Measurements from ENCODE around the gene CUEDC2. TPM values are rescaled to one million over a fixed set of nuclear protein-coding genes. Genes with fewer than 3 reads are reported as not detected.

Gene CUEDC2
- total RNA-seq, 4 donors from 2014 or later: 26.2 to 51.6 (median 35.6) TPM

DNA sequence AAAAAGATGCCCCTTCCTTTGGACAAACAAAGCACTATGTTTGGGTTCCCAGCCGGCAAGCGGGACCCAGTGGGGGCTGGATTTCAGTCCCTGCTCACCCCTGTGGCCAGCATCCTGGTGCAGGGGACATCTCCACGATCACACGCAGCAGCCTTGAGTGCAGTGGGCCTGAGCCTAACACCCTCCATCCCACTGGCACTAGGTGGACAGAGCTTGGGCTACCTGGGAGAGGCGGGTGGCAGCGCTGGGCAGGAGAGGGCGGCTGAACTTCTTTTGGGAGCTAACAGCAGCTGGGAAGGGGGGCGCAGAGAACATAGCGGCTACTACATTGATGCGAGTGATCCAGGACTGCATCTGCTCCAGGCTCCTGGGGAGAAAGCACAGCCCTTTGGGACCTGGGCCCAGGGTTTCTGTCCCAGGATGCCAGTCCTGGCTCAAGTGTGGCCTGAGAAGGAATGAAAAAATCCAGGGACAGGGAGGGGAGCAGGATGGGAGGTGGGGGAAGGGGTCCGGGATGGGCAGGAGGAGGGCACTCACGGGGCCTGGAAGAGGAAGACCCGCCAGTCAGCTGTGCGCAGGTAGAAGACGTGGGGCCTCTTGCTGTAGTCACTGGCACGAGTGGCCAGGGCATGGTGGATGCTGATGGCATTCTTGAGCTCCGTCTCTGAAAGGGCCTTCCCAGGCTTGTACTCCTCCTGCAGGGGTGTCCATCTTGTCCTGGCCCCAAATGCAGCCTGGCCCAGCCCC is 27.8 kb downstream of the CUEDC2 start:
- Histone ChIP-seq H3K36me3 (no peaks in the 10 kb centered on the region), H3K9me3 (no peaks in the 10 kb centered on the region), H3K27me3 (no peaks in the 10 kb centered on the region), H3K4me1 (peaks cover 0 to 8% of the 10 kb centered on the region in 2 donors), H3K27ac (peak overlapping the region; percentile 87 to 91), H3K4me3 (no peak overlapping the region)
- TF ChIP-seq, protein P1, sequence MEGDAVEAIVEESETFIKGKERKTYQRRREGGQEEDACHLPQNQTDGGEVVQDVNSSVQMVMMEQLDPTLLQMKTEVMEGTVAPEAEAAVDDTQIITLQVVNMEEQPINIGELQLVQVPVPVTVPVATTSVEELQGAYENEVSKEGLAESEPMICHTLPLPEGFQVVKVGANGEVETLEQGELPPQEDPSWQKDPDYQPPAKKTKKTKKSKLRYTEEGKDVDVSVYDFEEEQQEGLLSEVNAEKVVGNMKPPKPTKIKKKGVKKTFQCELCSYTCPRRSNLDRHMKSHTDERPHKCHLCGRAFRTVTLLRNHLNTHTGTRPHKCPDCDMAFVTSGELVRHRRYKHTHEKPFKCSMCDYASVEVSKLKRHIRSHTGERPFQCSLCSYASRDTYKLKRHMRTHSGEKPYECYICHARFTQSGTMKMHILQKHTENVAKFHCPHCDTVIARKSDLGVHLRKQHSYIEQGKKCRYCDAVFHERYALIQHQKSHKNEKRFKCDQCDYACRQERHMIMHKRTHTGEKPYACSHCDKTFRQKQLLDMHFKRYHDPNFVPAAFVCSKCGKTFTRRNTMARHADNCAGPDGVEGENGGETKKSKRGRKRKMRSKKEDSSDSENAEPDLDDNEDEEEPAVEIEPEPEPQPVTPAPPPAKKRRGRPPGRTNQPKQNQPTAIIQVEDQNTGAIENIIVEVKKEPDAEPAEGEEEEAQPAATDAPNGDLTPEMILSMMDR (IDR thresholded peaks at IDR 0.05): no peak
- no peak for TF ChIP-seq POLR2A (IDR thresholded peaks at IDR 0.05)
- no peak for DNase-seq
- intact Hi-C loops (cut with DNase I; ENCODE audit: low total_unique reads): no loop called here

GRCh38 chr10:102403115-102403514 is 29.3 kb downstream of the CUEDC2 start:
- intact Hi-C loops (cut with DNase I; ENCODE audit: low total_unique reads): no loop called here
- Histone ChIP-seq H3K4me1 (peaks cover 0 to 11% of the 10 kb centered on the region in 2 donors), H3K27ac (peak overlapping the region in 1 of 2 donors; percentile 27), H3K27me3 (no peaks in the 10 kb centered on the region), H3K4me3 (no peak overlapping the region), H3K36me3 (no peaks in the 10 kb centered on the region), H3K9me3 (no peaks in the 10 kb centered on the region)
- TF ChIP-seq, protein P1 (IDR thresholded peaks at IDR 0.05): no peak
- TF ChIP-seq POLR2A (IDR thresholded peaks at IDR 0.05): no peak
- DNase-seq: no peak

DNA sequence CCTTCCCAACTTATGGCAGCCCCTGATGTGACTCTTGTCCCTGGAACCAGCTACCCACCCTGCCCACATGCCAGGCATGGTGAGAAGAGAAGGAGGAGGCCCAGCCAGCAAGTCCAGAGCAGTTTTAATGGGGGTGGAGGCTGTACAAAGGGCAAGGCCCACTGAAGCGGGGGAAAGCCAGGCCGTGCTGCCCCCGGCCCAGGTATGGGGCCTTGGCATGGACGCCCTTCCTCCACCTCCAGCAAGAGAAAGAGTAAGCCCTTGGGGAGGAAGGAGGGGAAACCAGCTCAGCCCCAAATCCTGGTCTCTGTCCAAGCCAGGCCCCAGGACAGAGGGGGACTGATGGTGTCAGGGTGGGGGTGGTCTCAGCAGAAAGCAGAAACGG is 29.9 kb downstream of the CUEDC2 start:
- no peaks in the 10 kb centered on the region for H3K36me3 ChIP-seq
- no peak for TF ChIP-seq POLR2A (IDR thresholded peaks at IDR 0.05)
- TF ChIP-seq, protein P1 (IDR thresholded peaks at IDR 0.05): no peak
- no peaks in the 10 kb centered on the region for H3K27me3 ChIP-seq
- H3K4me1 ChIP-seq: peaks cover 0 to 11% of the 10 kb centered on the region in 2 donors
- no peak overlapping the region for H3K4me3 ChIP-seq
- no peak for DNase-seq
- no peaks in the 10 kb centered on the region for H3K9me3 ChIP-seq
- intact Hi-C loops (cut with DNase I; ENCODE audit: low total_unique reads): no loop called here
- peak overlapping the region in 1 of 2 donors; percentile 27 for H3K27ac ChIP-seq

- Histone ChIP-seq H3K36me3 (no peaks in the 10 kb centered on the region), H3K9me3 (no peaks in the 10 kb centered on the region)
Observed at GRCh38 chr10:102401735-102402511, 30.5 kb downstream of the CUEDC2 start.

More at GRCh38 chr10:102401735-102402511, 30.5 kb downstream of the CUEDC2 start:
- Histone ChIP-seq H3K4me3 (no peak overlapping the region), H3K4me1 (peaks cover 0 to 11% of the 10 kb centered on the region in 2 donors), H3K27me3 (no peaks in the 10 kb centered on the region), H3K27ac (peak overlapping the region in 1 of 2 donors; percentile 25)
- no peak for DNase-seq
- TF ChIP-seq POLR2A (IDR thresholded peaks at IDR 0.05): no peak
- TF ChIP-seq, protein P1 (IDR thresholded peaks at IDR 0.05): no peak
- intact Hi-C loops (cut with DNase I; ENCODE audit: low total_unique reads): no loop called here
